HG02852 (cell line): ENCODE data around the gene HIRA.

Source experiments
- ATAC-seq: cut with Tn5 transposase; IDR thresholded peaks from one replicate; pipeline ENCODE4 v1.9.1; 2021; ENCODE audit warnings: mild to moderate bottlenecking, moderate library complexity; ENCODE audit not compliant: unreplicated experiment

The HIRA gene

DNA sequence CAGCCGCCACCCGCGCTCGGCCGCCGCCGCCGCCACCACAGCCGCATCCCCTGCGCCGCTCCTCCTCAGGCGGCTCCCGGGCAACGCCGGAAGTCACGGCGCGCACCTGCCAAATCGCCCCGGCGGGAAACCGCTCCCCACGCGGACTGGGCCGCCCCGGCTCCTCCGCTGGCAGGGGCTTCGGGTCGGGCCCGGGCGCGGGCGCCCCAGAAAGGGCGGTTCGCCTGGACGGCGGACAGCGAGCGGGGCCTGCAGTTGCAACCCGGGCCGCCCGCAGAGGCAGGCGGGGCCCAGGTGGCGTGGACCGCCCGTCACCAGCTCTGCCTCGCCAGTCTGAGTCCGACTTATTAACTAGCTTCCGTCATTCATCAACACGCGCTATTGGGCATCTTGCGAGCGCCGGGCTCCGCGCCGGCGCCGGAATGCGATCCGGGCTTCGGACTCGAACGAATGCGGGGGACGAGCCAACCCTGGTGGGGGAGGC, at the start of gene HIRA:
Gene HIRA (minus strand): TSS at position 85 of the 484 bp plus-strand sequence. CDS start 257 bp downstream, outside the sequence.
- ATAC-seq = peak; percentile 54

DNA sequence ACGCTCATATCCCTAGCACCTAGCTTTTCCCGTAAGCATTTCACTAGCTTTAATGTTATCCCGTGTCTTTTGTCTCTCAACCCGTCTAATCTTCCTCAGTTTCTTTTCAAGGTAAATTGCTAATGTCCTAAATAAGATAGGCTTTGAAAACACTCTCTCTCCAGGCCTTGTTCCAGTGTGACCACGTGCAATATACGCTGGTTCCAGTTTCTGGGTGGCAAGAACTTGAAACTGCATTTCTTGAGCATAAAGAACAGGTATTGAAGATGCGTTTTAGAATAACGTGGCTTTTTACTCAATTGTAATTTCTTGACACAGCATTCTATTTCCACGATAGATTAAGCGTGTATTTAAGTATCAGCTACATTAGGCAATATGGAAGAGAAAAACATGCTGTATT, 49.3 kb upstream of the HIRA start:
- ATAC-seq = no peak

DNA sequence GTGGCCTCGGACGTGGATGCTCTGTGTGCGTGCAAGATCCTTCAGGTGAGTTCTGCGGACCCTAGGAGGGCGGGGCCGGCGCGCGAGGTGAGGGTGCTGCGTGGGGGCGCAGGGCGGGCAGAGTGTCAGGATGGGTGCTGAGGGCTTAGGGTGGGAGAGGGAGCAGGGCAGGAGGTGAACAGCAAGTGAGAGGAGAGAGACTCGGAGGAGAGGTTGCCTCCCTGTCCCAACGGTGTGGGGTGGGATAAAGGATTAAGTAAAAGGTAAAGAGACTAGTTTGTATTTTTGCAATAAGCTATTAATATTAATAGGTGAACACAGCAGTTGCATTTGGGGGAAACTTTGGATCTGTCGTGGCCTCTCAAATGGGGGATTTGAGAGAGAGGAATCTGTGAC, 48.6 kb upstream of the HIRA start:
- no peak for ATAC-seq

DNA sequence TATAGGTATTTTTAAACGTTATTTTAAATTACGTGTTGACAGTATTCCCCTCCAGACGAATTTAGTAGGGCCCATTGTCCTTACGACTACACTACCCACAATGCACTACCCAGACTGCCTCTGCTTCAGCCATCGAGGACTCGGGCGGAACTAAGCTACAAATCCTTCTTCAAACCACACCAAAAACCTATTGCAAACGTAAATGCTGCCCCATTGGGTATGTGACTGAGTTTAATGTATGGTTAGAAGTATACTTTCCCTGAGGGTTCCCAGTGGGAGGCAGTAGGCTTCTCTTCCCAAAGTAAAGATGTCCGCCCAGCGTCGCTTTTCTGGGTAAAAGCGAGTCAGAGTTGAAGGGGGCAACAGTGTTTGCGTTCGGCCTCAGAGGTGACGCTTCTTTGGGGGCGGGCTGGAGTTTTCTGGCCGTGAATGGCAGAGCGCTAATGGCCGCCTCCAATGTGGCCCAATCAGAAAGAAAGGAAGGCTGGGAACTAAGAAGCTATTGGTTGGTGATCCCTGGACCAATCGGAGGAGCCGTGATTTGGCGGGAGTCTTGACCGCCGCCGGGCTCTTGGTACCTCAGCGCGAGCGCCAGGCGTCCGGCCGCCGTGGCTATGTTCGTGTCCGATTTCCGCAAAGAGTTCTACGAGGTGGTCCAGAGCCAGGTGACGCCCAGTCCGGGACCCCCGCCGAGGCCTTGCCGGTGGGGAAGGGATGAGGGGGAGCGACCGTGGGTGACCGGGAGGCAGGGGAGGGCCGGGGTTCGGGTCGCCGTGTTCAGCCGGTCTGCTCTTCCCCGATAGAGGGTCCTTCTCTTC, 48.0 kb upstream of the HIRA start, which contains the start of gene CDC45:
Gene CDC45 (plus strand): TSS at position 566 of the 818 bp plus-strand sequence. CDS start 49 bp downstream, at position 615.
- ATAC-seq = peak; percentile 76

DNA sequence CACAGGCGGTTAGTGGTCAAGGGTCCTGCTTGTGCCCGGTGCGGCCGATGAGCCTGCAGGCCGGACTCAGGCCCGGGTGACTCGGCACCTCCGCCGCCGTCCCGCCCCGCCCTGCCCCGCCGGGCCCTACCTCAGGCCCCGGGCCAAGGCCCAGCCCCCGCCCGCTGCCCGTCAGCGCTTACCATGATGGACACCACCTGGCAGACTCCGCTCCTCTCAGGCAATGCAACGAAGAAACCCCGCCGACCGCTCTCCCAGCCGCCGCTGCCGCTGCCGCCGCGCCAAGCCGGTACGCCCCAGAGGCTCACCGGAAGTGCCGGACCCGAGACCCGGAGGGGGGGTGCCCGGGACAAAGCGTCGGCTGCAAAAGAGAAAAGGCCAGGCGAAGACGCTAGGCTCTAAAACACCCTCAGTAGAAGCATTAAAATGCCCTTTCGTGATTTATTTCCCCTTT, 47.4 kb upstream of the HIRA start, which contains the start of gene UFD1:
Gene UFD1 (minus strand): TSS at position 293 of the 454 bp plus-strand sequence. CDS start 108 bp downstream, at position 185.
- peak; percentile 63 for ATAC-seq

DNA sequence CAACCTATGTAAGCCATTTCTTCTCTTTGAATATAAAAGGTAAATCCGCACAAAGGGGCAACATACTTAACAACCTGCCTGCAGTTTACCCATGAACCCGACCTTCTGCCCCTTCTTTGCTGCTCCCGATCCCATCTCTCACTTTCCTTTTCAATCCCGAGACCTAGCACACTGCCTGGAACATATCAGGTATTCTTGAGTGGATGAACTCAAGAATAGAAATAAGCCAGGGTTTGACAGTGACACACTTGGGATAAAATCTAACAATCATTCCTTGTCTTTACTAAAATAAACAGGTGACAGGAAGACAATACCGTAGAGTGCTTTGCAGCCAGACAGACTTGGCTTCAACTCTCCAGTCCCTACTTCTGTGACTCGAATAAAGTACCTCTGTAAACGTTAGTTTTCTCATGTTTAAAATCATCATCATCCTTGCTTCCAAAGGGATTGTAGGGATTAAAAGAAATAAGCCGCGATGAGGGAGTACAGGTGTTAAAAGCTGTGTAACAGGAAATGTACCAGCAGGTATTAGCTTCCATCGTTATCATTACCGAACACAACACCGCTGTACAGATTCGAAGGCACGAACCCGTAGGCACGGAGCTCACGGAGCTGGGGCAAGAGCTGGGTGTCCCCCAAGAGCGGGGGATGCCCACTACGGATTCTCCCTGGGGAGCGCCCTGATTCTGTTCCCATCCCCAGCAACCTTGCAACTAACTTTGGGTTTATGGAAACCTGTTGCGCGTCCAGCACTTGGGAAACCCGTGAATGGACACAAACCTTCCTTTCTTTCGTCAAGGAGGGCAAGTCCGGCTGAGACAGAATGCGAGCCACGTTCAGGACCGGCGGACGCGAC, 46.7 kb upstream of the HIRA start:
- no peak for ATAC-seq

GRCh38 chr22:19477321-19478044, 46.0 kb upstream of the HIRA start:
- ATAC-seq = no peak

GRCh38 chr22:19476023-19476422, 44.5 kb upstream of the HIRA start:
- ATAC-seq = no peak

DNA sequence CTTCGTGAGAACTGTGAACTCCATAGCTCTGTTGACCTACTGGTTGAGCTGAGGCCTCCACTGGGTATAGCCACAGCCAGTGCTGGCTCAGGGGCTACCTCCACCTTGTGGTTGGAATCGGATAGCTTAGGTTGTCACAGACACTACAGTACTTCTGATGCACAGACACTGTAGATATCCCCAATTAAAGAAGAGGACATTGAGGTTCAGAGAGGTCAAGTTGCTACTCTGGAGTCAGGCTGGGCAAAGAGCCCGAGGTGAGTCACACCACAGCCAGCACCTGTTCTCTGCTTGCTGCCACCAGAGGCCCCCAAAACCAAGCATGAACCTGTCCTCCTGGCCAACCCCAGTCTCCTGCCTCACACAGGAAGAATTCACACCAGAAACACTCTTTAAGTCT, 42.0 kb upstream of the HIRA start:
- ATAC-seq = no peak

DNA sequence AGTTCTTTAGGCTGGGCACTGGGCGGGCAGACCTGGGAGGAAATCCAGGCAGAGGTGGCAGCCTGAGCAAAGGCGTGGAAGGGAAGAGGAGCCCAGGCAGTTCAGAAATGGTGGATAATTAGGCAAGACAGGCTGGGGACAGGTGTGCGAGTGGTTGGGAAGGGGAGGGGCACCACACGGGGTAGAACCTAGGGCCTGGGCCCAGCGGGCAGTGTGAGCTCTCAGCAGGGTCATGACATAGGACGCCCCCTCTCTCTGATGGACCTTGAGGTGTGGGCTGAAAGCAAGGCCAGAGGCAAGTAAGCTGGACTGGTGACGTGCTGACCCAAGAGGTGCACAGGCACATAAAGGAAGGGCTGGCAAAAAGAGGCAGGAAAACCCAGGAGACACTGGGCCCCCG, 40.7 kb upstream of the HIRA start:
- ATAC-seq = no peak

GRCh38 chr22:19471572-19471971, 40.0 kb upstream of the HIRA start:
- ATAC-seq = no peak

- no peak for ATAC-seq
These were observed 38.5 kb upstream of the HIRA start for GRCh38 chr22:19470010-19470409.

DNA sequence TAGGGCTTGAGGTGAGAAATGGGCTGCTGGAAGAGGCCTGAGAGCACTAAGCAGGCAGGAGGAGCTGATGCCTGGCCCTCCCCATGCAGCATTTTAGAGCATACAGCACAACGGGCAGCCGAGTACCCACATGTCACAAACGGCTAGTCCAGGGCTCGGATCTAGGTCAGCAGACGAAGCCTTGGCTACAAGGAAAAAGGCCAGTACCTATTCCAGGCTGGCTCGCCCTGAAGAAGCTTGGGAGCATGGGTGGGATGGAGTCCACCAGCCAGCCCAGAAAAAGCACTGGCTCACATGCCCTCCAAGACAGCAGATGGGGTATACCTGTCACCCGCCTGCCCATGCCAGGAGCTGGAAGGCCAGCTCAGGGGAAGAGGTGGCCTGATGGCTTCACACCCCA, 37.9 kb upstream of the HIRA start:
- ATAC-seq = no peak

DNA sequence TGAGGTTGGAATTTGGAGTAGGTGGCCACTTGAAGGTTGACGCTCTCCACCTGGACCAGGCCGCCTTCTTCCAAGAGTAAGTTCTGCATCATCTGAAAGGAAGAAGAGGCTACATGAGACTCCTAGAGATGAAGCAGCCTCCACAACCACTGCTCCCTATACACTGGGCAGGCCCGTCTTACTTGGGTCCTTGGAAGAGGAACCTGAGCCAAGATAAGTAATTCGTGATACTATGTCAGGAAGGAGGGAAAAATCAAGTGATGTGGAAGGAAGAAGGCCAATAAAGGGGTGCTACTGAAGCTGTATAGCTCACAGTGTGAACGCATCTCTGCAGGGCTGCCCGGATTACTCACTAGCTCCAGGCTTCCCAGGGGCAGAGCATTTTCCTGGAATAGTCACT, 36.4 kb upstream of the HIRA start:
- no peak for ATAC-seq

DNA sequence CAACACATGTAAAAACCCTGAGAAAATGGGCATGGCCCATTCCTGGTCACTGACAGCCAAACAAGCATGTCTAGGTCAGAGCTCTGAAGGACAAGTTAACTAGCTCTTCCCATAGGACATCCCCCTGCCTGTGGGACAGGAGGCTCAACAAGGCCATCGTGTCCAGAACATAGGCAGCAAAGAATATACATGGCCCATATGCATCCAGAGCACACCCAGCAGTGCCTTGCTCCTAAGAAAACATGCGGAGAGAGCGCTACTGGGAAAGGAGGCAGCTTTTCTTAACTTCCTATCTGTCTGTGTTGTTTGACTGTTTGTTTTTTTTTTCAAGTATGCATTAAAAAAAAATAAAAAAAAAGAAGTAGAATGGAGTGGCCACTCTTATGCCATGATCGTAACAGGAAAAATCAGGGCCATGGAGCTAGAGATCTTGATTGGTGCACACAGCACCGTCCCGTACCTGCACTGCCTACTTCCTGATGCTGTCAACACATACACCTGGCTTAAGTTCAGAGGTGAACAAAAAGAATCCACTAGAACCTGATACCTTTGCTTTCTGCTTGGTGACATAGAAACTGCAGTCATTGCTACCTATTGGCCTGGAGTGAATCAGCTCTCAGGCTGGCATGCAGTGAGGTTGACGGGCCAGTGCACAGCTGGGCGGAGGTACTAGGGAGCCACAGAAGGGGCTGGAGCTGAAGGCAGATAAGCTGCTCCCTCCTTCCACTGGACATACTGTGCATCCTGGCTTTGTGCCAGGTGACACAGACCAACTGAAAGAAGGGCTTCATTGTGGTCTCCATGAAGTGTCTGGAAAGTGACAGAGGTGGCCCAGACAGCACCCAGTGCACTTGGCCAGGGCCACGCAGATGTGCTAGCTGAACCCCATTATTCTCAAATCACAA, 35.6 kb upstream of the HIRA start:
- ATAC-seq = no peak

DNA sequence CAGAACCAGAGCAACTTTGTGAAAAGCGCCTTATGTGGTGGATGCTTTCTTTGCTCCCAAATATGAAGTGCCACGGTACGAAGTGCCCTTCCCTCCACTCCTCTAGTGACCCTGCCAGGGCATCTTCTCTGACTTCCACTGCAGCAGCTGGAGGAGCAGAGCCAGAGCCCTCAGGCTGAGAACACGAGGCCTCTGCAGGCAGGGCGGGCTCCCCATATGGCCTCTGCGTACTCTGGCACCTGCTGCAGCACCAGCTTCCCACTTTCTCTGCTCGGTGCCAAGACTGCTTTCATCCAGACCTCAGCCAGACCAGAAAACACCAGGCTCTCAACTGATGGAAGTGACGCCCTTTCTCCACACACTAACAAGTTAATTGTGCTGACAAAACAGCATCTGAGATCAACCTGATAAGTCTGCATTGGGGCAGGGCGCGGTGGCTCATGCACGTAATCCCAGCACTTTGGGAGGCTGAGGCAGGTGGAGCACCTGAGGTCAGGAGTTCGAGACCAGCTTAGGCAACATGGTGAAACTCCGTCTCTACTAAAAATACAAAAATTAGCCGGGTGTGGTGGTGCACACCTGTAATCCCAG, 34.7 kb upstream of the HIRA start:
- ATAC-seq = no peak

- no peak for ATAC-seq
These were observed 33.4 kb upstream of the HIRA start for GRCh38 chr22:19464975-19465374.

- ATAC-seq = no peak
These were observed 33.0 kb upstream of the HIRA start for GRCh38 chr22:19464546-19464945.
